SK-N-SH (cell line): ENCODE data around the gene NUDCD3. TPM values are rescaled to one million over a fixed set of nuclear protein-coding genes. Genes with fewer than 3 reads are reported as not detected.

Experiments
- CTCF ChIA-PET: fragments of 300-600, 350-600 bp; formaldehyde crosslinking; extraction: SDS; loops from one replicate; lab custom pipeline; 2021; lab: Yijun Ruan, JAX
- POLR2A ChIA-PET: fragments of 350-600 bp; sonication (Branson Sonifier 250); formaldehyde crosslinking; extraction: SDS; loops from one replicate; lab custom pipeline; 2020; ENCODE audit warnings: antibody characterized with exemption, inconsistent platforms; lab: Yijun Ruan, JAX
- DNase-seq: peaks from one replicate; pipeline ENCODE4 v3.0.0; 2012
- H2AFZ ChIP-seq: fragments of 200-600 bp; sonication (generic); 2 replicates; pipeline ENCODE4 v1.8.1; 2016; ENCODE audit warnings: antibody characterized with exemption, mild to moderate bottlenecking, low read depth
- H3F3A ChIP-seq: fragments of 200-600 bp; sonication (generic); replicated peaks from 2 replicates; pipeline ENCODE3; 2016; ENCODE audit warnings: antibody characterized with exemption, mild to moderate bottlenecking; ENCODE audit not compliant: insufficient read depth
- H3K27ac ChIP-seq, 2 experiments: fragments of 200-500 bp in 1 of 2; fragments of 200-600 bp in 1 of 2; sonication (Bioruptor generic) in 1 of 2; sonication (generic), shearing (Covaris generic) in 1 of 2; 2 replicates each; pipeline versions ENCODE4 v1.5.1 to v1.6.1; 2014 to 2016; ENCODE audit warnings: low read depth in 2 of 2, inconsistent platforms in 1 of 2, low read length in 1 of 2, mild to moderate bottlenecking in 1 of 2, mixed read lengths in 1 of 2
- H3K27me3 ChIP-seq: fragments of 200-600 bp; sonication (generic), shearing (Covaris generic); 2 replicates; pipeline ENCODE4 v1.6.1; 2016; ENCODE audit warnings: mixed run types; ENCODE audit not compliant: insufficient read depth
- H3K36me3 ChIP-seq, 2 experiments: fragments of 200-500 bp in 1 of 2; fragments of 200-600 bp in 1 of 2; sonication (Bioruptor generic) in 1 of 2; sonication (generic) in 1 of 2; replicated peaks in 1 of 2; 2 replicates each; pipeline versions ENCODE3 to v1.5.1; 2014 to 2016; ENCODE audit warnings: low read length in 1 of 2, mild to moderate bottlenecking in 1 of 2; ENCODE audit not compliant: insufficient read depth in 2 of 2, control insufficient read depth in 1 of 2
- H3K4me1 ChIP-seq, 2 experiments: fragments of 200-500 bp in 1 of 2; fragments of 200-600 bp in 1 of 2; sonication (Bioruptor generic) in 1 of 2; sonication (generic), shearing (Covaris generic) in 1 of 2; 2 replicates each; pipeline versions ENCODE4 v1.5.1 to v1.6.1; 2014 to 2016; ENCODE audit warnings: low read depth in 1 of 2, low read length in 1 of 2, mixed run types in 1 of 2; ENCODE audit not compliant: insufficient read depth in 2 of 2, control insufficient read depth in 1 of 2
- H3K4me2 ChIP-seq: fragments of 200-600 bp; sonication (generic), shearing (Covaris generic); 2 replicates; pipeline ENCODE4 v1.6.1; 2017; ENCODE audit warnings: mixed run types
- H3K4me3 ChIP-seq, 2 experiments: fragments of 200-500 bp in 1 of 2; fragments of 200-600 bp in 1 of 2; sonication (Bioruptor generic) in 1 of 2; sonication (generic), shearing (Covaris generic) in 1 of 2; 2 replicates each; pipeline versions ENCODE4 v1.5.1 to v1.8.1; 2014 to 2016; ENCODE audit warnings: low read depth in 2 of 2, inconsistent platforms in 1 of 2, low read length in 1 of 2, mild to moderate bottlenecking in 1 of 2, mixed read lengths in 1 of 2, moderate library complexity in 1 of 2
- H3K79me2 ChIP-seq: fragments of 200-600 bp; sonication (generic); 2 replicates; pipeline ENCODE4 v1.8.1; 2017; ENCODE audit warnings: mild to moderate bottlenecking; ENCODE audit not compliant: insufficient read depth
- H3K9ac ChIP-seq: fragments of 200-600 bp; sonication (generic); 2 replicates; pipeline ENCODE4 v1.6.1; 2017; ENCODE audit warnings: mixed run types
- H3K9me2 ChIP-seq: fragments of 200-600 bp; sonication (generic); 2 replicates; pipeline ENCODE4 v1.6.1; 2017; ENCODE audit warnings: mixed run types
- H3K9me3 ChIP-seq: fragments of 200-600 bp; sonication (generic); 2 replicates; pipeline ENCODE4 v1.6.1; 2017; ENCODE audit warnings: mixed run types, mild to moderate bottlenecking, moderate library complexity
- H4K20me1 ChIP-seq: fragments of 200-600 bp; sonication (generic); 2 replicates; pipeline ENCODE4 v1.6.1; 2017; ENCODE audit warnings: mild to moderate bottlenecking, mixed run types; ENCODE audit not compliant: insufficient read depth
- CHD2 ChIP-seq: fragments of 150-350 bp; IDR thresholded peaks from 2 replicates; pipeline ENCODE4 v1.6.1; 2018; ENCODE audit warnings: low read length; ENCODE audit not compliant: partially characterized antibody
- ELF1 ChIP-seq: IDR thresholded peaks from 2 replicates; pipeline ENCODE4 v1.4.0; 2012
- FOXJ3 ChIP-seq: sonication (generic); formaldehyde crosslinking; IDR thresholded peaks from 2 replicates; pipeline ENCODE4 v1.5.1; 2020; ENCODE audit warnings: mild to moderate bottlenecking, missing genetic modification reagents
- FOXM1 ChIP-seq: IDR thresholded peaks from 2 replicates; pipeline ENCODE4 v1.4.0; 2012; ENCODE audit warnings: low read depth, mild to moderate bottlenecking
- GABPA ChIP-seq: IDR thresholded peaks from 2 replicates; pipeline ENCODE4 v1.4.0; 2012; ENCODE audit warnings: low read depth, mild to moderate bottlenecking
- GATA2 ChIP-seq: sonication (generic); formaldehyde crosslinking; IDR thresholded peaks from 2 replicates; pipeline ENCODE4 v1.5.0; 2020; ENCODE audit warnings: mild to moderate bottlenecking, missing genetic modification reagents
- IRF3 ChIP-seq: fragments of 150-350 bp; IDR thresholded peaks from 2 replicates; pipeline ENCODE4 v1.6.1; 2016; ENCODE audit warnings: mild to moderate bottlenecking, low read depth, low read length
- JUND ChIP-seq: IDR thresholded peaks from 2 replicates; pipeline ENCODE4 v1.4.0; 2012
- MAX ChIP-seq: IDR thresholded peaks from 2 replicates; pipeline ENCODE4 v1.4.0; 2012; ENCODE audit warnings: low read depth
- PBX3 ChIP-seq: IDR thresholded peaks from 2 replicates; pipeline ENCODE4; 2012
- POLR2AphosphoS5 ChIP-seq: IDR thresholded peaks from 2 replicates; pipeline ENCODE4 v1.6.1; 2012; ENCODE audit warnings: low read depth, low read length
- RCOR1 ChIP-seq: fragments of 150-350 bp; IDR thresholded peaks from 2 replicates; pipeline ENCODE4 v1.6.1; 2017; ENCODE audit warnings: antibody characterized with exemption, low read length
- RXRA ChIP-seq: IDR thresholded peaks from 2 replicates; pipeline ENCODE4 v1.4.0; 2012; ENCODE audit warnings: low read depth, mild to moderate bottlenecking, borderline replicate concordance
- SIN3A ChIP-seq: IDR thresholded peaks from 2 replicates; pipeline ENCODE4 v1.6.1; 2012; ENCODE audit warnings: low read depth, mild to moderate bottlenecking, low read length, moderate library complexity, borderline replicate concordance
- TAF1 ChIP-seq: IDR thresholded peaks from 2 replicates; pipeline ENCODE4 v1.6.1; 2012; ENCODE audit warnings: low read depth, mild to moderate bottlenecking, low read length, moderate library complexity, borderline replicate concordance
- TCF12 ChIP-seq: IDR thresholded peaks from 2 replicates; pipeline ENCODE4 v1.4.0; 2012
- USF2 ChIP-seq: fragments of 150-350 bp; IDR thresholded peaks from 2 replicates; pipeline ENCODE4 v1.6.1; 2017; ENCODE audit warnings: antibody characterized with exemption, low read length, low read depth, borderline replicate concordance
- YY1 ChIP-seq: IDR thresholded peaks from 2 replicates; pipeline ENCODE4 v1.4.0; 2012; ENCODE audit warnings: low read depth, mild to moderate bottlenecking
- ZBTB33 ChIP-seq: IDR thresholded peaks from 2 replicates; pipeline ENCODE4 v1.4.0; 2012; ENCODE audit warnings: low read depth, borderline replicate concordance
- polyA plus RNA-seq, 3 experiments: library from polyadenylated mRNA; depleted of rRNA; stranded (reverse); fragments of >200 nt; gene quantifications; 2 replicates each; pipeline ENCODE4 v1.2.3, GENCODE V29; 2012

NUDCD3 gene
- polyA plus RNA-seq, 1 of the 3 experiments (the other 2 are of a cell fraction), result 66.0 TPM

GRCh38 chr7:44347546-44348114 lies 142.8 kb downstream of the NUDCD3 start:
- ChIA-PET CTCF (interaction anchor here (0.9 to 4.3 kb wide), 12 partner anchors 10 to 516 kb away, joined by 3 to 18 read pairs (median 4); no protein-coding TSS in a partner anchor), POLR2A (no interaction called here)
- peaks cover 9% of the 10 kb centered on the region; the same call in 1 of the 2 replicates for H3K9me3 ChIP-seq
- TF ChIP-seq POLR2AphosphoS5, result no peak
- TF ChIP-seq GATA2 (CRISPR knock-in tag), result no peak
- no peak for TF ChIP-seq RCOR1
- no peak for TF ChIP-seq ELF1
- no peak for TF ChIP-seq RXRA
- no peak for TF ChIP-seq SIN3A
- TF ChIP-seq FOXM1, result no peak
- TF ChIP-seq ZBTB33, result no peak
- TF ChIP-seq USF2, result no peak
- TF ChIP-seq IRF3, result no peak
- TF ChIP-seq CHD2, result no peak
- no peak for TF ChIP-seq YY1
- no peak for TF ChIP-seq TAF1
- no peak for TF ChIP-seq FOXJ3 (CRISPR knock-in tag)
- no peak for TF ChIP-seq TCF12
- no peak for TF ChIP-seq MAX
- TF ChIP-seq JUND, result no peak
- no peak for TF ChIP-seq GABPA
- TF ChIP-seq PBX3, result no peak
- H3K9me2 ChIP-seq, result no peaks in the 10 kb centered on the region
- H2AFZ ChIP-seq, result no peak overlapping the region
- no peaks in the 10 kb centered on the region for H3K79me2 ChIP-seq
- H3K36me3 ChIP-seq, result no peaks in the 10 kb centered on the region
- no peaks in the 10 kb centered on the region; a peak in 1 of 4 replicates for H3K4me1 ChIP-seq
- H4K20me1 ChIP-seq, result no peaks in the 10 kb centered on the region
- H3K4me2 ChIP-seq, result no peak overlapping the region
- no peaks in the 10 kb centered on the region for H3F3A ChIP-seq
- no peak overlapping the region for H3K9ac ChIP-seq
- DNase-seq, result no peak
- peaks cover 10% of the 10 kb centered on the region; the same call in 1 of the 2 replicates for H3K27me3 ChIP-seq
- no peak overlapping the region for H3K4me3 ChIP-seq
- no peak overlapping the region for H3K27ac ChIP-seq
